CD4-positive, alpha-beta T cell treated with Interferon alpha-2 for 1 hour (primary cell): ENCODE results near the gene TMEM72.

Experiments used
- DNase-seq, 2 donors: peaks; one replicate each; pipeline ENCODE4 v3.0.0-alpha.2; 2020 to 2022

The TMEM72 gene

DNA sequence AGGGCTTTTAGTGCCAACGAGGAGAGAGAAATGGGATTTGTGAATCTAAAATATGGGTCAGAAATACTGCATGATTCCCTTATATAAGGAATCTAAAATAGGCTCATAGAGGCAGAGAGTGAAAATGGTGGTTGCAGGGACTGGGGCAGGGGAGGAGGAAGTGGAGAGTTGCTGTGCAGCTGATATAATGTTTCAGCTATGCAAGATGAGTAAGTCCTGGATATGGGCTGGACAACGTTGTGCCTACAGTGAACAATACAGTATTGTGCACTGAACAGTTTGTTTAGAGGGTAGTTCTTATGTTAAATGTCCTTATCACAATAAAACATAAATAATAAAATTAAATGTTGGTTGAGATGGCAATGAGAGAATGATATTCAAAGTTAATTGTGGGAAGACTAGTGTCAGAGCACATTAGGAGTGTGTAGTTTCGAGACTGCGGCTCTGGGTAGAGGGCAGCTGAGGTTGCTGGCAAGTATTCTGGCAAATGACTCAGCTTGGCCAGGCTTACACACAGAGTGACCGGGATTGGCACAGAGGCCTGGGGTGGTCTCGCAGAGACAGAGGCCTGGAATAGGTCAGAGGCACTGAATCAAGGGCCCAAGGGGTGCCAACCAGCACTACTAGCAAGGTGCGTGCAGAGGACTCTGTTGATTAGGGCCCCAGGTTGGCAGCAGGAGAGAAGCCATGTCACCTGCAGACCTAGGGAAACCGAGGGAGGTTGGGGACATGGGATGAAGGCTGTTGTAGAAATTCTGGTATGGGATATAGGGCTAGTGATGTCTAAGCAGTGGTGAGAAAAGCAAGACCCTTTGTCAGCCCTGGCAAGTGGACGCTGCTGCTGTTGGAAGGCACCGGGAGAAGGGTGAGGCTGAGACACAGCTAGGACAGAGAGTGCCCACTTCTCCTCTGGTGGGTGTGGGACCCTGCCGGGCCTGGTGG lies 70.3 kb downstream of the TMEM72 start:
- no peak for DNase-seq

DNA sequence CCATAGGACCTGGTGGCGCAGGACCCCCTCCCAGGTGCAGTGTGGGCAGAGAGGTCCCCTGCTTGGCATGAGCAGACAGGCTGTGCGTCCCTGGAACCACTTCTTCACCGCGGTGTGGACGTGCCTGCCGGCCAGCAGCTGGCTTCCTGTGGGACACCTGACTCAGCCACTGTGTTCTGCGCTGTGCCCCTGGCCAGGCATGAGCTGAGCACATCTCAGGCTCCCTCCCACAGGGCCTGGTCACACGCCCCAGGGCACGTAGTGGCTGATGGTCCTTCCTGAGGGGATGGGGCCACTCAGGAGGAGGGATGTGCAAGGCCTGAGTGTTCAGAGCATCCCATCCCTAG lies 71.0 kb downstream of the TMEM72 start:
- no peak for DNase-seq

DNA sequence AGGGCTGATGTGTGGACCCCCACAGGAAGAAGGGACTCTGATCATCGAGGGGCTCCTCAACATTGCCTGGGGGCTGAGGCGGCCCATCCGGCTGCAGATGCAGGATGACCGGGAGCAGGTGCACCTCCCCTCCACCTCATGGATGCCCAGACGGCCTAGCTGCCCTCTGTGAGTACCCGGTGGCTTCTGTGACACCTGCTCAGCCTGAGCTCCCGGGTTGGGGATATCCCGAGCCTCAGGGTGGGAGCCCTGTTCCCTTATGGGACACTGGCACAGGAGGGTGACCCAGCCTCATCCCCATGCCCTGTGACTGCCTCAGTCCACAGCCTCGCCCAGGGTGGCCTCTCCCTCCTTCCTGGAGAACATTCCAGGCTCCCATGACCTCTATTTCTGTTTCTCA lies 71.4 kb downstream of the TMEM72 start:
- DNase-seq = no peak

DNA sequence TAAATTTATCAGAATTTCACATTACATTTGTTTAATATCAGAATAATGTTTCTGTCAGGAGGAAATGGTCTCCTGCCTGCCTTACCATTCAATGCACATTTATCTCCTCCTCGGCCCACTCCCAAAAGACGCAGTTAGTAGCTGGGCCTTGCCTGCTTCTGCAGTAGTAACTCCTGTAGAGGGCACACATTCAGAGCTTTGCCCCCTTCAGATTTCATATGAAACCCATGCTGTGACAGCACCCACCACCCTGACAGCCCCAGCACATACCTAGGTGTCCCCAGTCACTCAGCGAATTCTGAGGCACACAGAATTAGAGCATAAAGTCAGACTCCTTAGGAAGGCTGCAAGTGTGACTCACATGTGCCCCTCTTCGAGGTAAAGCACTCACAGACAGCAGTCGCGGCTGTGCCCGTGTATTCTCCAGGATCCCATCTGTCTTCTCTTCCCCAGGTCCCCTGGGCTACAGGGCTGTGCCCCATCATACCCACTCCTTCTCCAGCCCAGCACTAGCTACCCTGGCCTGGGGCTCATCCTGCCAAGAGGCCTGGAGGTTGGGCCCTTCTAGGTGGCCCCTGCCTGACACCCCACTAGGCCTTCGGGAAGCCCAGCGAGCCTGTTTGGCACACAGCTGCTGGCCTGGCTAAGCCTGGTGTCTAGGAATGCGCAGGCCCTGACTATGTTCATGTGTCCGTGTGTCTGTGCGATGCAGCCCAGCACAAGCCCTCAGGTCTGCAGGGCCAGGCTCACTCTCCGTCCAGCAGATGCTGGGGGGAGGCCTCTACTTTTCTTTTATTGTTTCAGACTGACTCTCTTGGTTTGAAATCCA lies 72.1 kb downstream of the TMEM72 start:
- DNase-seq = no peak

DNA sequence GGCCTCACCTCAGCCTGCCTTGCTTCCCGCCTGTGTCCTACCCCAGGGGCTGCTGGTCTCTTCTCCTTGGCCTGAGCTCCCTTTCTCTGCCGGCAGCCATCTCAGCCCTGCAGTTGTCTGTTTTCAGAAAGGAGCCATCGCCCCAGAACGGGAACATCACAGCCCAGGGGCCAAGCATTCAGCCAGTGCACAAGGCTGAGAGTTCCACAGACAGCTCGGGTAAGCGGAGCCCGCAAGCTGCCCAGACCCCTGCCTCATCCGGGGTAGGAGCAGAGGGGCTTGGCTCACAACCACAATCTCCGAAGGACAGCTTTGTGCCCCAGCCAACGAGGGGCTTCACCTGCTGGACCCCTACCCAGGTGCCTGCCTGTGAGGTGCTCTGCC lies 72.8 kb downstream of the TMEM72 start:
- DNase-seq = no peak

DNA sequence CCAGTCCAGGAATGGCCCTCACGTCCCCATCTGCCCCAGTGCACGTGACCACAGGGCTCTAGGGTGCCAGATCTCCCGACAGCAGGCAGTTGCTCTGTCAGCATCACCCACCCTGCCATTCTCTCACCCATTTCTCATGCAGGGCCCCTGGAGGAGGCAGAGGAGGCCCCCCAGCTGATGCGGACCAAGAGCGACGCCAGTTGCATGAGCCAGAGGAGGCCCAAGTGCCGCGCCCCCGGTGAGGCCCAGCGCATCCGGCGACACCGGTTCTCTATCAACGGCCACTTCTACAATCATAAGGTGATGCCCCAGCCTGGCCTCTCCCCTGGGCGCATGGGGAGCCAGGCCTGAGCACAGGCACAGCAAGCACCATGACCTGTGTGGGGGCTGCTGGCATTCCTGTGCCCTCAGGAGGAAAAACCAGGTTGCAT lies 73.5 kb downstream of the TMEM72 start:
- DNase-seq = no peak

DNA sequence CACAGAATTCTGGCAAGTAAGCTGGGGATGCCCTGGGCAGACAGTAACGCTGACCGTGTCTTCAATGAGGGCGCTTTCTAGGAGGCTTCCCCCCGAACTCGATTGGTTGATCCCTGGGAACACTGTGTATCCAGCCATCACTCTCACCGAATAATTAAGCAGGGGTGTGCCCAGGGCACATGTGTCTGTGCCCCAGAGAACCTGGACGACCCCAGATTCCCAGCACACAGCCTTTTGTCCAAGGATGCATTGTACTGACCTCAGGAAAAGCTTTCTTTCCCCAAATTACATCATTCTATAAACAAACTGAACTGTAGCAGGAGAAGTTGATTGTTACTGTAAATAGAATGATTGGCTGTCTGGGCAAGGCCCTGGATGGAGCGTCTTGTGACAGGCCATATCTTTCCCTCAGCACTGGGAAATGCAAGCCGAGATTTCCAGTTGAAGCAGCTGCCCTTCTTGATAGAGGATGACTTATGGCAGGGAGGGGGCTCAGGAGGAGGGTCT lies 74.1 kb downstream of the TMEM72 start:
- DNase-seq = no peak

DNA sequence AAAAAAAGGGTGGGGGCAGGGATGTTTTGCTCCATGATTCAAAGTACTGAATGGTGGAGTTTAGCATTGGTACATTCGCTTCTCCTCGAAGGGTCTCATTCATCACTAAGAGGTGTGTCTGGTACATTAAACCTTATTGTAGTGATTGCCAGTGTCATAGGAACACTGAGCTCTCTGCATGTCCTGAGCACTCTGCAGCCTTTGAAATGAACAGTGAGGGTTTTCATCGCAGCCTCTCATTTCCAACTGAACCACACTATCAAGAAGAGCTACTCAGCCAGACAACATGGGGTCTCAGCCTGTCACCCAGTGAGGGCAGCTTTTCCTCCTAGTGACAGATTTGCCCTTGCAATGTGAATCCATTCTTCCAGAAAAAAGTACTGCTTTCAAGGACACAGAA lies 75.0 kb downstream of the TMEM72 start:
- DNase-seq = no peak
